ENCODE data around the gene SLC4A1AP. TPM values are rescaled to one million over a fixed set of nuclear protein-coding genes. Genes with fewer than 3 reads are reported as not detected.

Gene SLC4A1AP
- total RNA-seq, 1 experiment from 2014 or later: 19.8 TPM

DNA sequence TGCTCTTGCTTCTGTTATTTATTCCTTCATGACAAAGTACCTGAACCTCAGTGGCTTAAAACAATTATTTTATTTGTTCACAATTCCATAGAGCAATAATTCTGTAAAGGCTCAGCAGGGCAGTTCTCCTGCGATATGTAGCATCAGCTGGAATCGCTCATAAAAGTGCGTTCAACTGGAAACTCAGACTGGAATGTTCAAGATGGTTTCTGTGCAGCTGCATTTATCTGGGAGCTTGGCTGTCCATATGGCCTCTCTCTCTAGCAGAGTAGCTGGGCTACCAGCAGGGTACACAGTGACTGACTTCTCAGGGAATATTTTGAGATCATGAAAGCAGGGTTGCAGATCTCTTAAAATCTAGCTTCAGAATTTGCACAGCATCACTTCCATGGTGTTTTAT lies 48.4 kb upstream of the SLC4A1AP start:
- 0 out of 2 replicates have a peak, but pooled peaks cover 6% of the 10 kb centered on the region for H4K20me1 ChIP-seq (ENCODE audit: insufficient read depth)
- no peaks in the 10 kb centered on the region for H3K9me3 ChIP-seq (ENCODE audit: control insufficient read depth in 1 of 2, insufficient read depth in 1 of 2, low read depth in 1 of 2, low read length in 2 of 2)
- no peaks in the 10 kb centered on the region for H3K9me2 ChIP-seq (ENCODE audit: insufficient read depth)
- DNase-seq (ENCODE audit: low read depth, low spot score) (no peak), ATAC-seq (no peak)
- no peaks in the 10 kb centered on the region for H3K27me3 ChIP-seq (ENCODE audit: insufficient read depth, low read length)
- intact Hi-C loops (cut with micrococcal nuclease): no loop called here
- no peak overlapping the region for H3K9ac ChIP-seq (ENCODE audit: low read length)
- no peak overlapping the region for H3K4me2 ChIP-seq (ENCODE audit: low read length)
- BruUV-seq (replicated peaks): no TSS peak
- ChIA-PET RAD21 (ENCODE audit: low non-redundant PET in 1 of 2, low total read pairs in 2 of 2, uncharacterized antibody in 2 of 2, unreplicated experiment in 2 of 2) (no interaction called here), POLR2A (no interaction called here), CTCF (no interaction called here)
- TF ChIP-seq SIN3A (IDR thresholded peaks at IDR 0.05; ENCODE audit: low read depth): no peak
- TF ChIP-seq EZH2 (IDR thresholded peaks at IDR 0.05): no peak
- no peak for TF ChIP-seq SP1 (IDR thresholded peaks at IDR 0.05; ENCODE audit: low read depth)
- TF ChIP-seq, protein P1, sequence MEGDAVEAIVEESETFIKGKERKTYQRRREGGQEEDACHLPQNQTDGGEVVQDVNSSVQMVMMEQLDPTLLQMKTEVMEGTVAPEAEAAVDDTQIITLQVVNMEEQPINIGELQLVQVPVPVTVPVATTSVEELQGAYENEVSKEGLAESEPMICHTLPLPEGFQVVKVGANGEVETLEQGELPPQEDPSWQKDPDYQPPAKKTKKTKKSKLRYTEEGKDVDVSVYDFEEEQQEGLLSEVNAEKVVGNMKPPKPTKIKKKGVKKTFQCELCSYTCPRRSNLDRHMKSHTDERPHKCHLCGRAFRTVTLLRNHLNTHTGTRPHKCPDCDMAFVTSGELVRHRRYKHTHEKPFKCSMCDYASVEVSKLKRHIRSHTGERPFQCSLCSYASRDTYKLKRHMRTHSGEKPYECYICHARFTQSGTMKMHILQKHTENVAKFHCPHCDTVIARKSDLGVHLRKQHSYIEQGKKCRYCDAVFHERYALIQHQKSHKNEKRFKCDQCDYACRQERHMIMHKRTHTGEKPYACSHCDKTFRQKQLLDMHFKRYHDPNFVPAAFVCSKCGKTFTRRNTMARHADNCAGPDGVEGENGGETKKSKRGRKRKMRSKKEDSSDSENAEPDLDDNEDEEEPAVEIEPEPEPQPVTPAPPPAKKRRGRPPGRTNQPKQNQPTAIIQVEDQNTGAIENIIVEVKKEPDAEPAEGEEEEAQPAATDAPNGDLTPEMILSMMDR (IDR thresholded peaks at IDR 0.05 in 2 of 3, conservative IDR thresholded peaks at IDR 0.05 in 1 of 3; ENCODE audit: borderline replicate concordance in 1 of 3, insufficient read depth in 1 of 3, low read depth in 2 of 3, low read length in 2 of 3): no peak
- TF ChIP-seq, protein P2, sequence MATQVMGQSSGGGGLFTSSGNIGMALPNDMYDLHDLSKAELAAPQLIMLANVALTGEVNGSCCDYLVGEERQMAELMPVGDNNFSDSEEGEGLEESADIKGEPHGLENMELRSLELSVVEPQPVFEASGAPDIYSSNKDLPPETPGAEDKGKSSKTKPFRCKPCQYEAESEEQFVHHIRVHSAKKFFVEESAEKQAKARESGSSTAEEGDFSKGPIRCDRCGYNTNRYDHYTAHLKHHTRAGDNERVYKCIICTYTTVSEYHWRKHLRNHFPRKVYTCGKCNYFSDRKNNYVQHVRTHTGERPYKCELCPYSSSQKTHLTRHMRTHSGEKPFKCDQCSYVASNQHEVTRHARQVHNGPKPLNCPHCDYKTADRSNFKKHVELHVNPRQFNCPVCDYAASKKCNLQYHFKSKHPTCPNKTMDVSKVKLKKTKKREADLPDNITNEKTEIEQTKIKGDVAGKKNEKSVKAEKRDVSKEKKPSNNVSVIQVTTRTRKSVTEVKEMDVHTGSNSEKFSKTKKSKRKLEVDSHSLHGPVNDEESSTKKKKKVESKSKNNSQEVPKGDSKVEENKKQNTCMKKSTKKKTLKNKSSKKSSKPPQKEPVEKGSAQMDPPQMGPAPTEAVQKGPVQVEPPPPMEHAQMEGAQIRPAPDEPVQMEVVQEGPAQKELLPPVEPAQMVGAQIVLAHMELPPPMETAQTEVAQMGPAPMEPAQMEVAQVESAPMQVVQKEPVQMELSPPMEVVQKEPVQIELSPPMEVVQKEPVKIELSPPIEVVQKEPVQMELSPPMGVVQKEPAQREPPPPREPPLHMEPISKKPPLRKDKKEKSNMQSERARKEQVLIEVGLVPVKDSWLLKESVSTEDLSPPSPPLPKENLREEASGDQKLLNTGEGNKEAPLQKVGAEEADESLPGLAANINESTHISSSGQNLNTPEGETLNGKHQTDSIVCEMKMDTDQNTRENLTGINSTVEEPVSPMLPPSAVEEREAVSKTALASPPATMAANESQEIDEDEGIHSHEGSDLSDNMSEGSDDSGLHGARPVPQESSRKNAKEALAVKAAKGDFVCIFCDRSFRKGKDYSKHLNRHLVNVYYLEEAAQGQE (IDR thresholded peaks at IDR 0.05; ENCODE audit: low read depth): no peak
- TF ChIP-seq CEBPB (IDR thresholded peaks at IDR 0.05; ENCODE audit: low read depth): no peak
- TF ChIP-seq YY1 (IDR thresholded peaks at IDR 0.05; ENCODE audit: extremely low read depth, insufficient replicate concordance, low read depth, low read length): no peak
- TF ChIP-seq, protein P3, sequence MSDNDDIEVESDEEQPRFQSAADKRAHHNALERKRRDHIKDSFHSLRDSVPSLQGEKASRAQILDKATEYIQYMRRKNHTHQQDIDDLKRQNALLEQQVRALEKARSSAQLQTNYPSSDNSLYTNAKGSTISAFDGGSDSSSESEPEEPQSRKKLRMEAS (IDR thresholded peaks at IDR 0.05): no peak
- no peak for TF ChIP-seq POLR2A (IDR thresholded peaks at IDR 0.05; ENCODE audit: borderline replicate concordance, extremely low read depth, insufficient read depth, insufficient read length)
- no peak for TF ChIP-seq SRF (IDR thresholded peaks at IDR 0.05; ENCODE audit: low read depth)
- TF ChIP-seq FOSL1 (IDR thresholded peaks at IDR 0.05; ENCODE audit: low read depth): no peak
- no peaks in the 10 kb centered on the region for H3K4me1 ChIP-seq (ENCODE audit: control insufficient read depth in 1 of 2, insufficient read depth in 2 of 2, low read length in 2 of 2)
- H3K36me3 ChIP-seq (ENCODE audit: control insufficient read depth in 1 of 2, insufficient read depth in 2 of 2, low read length in 2 of 2): peaks cover 36 to 50% of the 10 kb centered on the region in 2 experiments; a peak in 3 of 4 replicates
- no peak overlapping the region for H2AFZ ChIP-seq (ENCODE audit: low read depth, low read length, poor library complexity, severe bottlenecking)
- no peak overlapping the region for H3K4me3 ChIP-seq (replicated peaks in 1 of 2; ENCODE audit: low read depth in 1 of 2, low read length in 2 of 2)
- H3K79me2 ChIP-seq (ENCODE audit: insufficient read depth, low read length): peaks cover 24% of the 10 kb centered on the region
- no peak overlapping the region for H3K27ac ChIP-seq (ENCODE audit: low read depth, low read length)

Data from HCT116 (cell line).